HUDEP-2 (cell line): ENCODE data around the gene KCNMA1.

Experiments
- DNase-seq, 76 experiments: peaks; one replicate each; lab custom pipeline; 2025; ENCODE audit not compliant: unreplicated experiment in 76 of 76; lab: John Stamatoyannopoulos, UW

The KCNMA1 gene

GRCh38 chr10:77496941-77497420 is 140.6 kb downstream of the KCNMA1 start:
- no peak for DNase-seq

GRCh38 chr10:77494756-77495541 is 142.7 kb downstream of the KCNMA1 start:
- no peak for DNase-seq

GRCh38 chr10:77494327-77494726 is 143.3 kb downstream of the KCNMA1 start:
- no peak for DNase-seq

- no peak for DNase-seq
These were observed 143.8 kb downstream of the KCNMA1 start for GRCh38 chr10:77493851-77494261.

GRCh38 chr10:77493239-77493806 is 144.3 kb downstream of the KCNMA1 start:
- DNase-seq = no peak

- DNase-seq = no peak
These were observed 145.1 kb downstream of the KCNMA1 start for GRCh38 chr10:77492368-77492994.

- DNase-seq = no peak
These were observed 146.9 kb downstream of the KCNMA1 start for GRCh38 chr10:77490534-77491314.

- DNase-seq = no peak
These were observed 151.1 kb downstream of the KCNMA1 start for GRCh38 chr10:77486517-77486916.

GRCh38 chr10:77485847-77486246 is 151.8 kb downstream of the KCNMA1 start:
- DNase-seq = no peak

- no peak for DNase-seq
These were observed 155.5 kb downstream of the KCNMA1 start for GRCh38 chr10:77482072-77482471.

GRCh38 chr10:77479586-77479985 is 158.0 kb downstream of the KCNMA1 start:
- DNase-seq = no peak

GRCh38 chr10:77478962-77479359 is 158.6 kb downstream of the KCNMA1 start:
- no peak for DNase-seq

GRCh38 chr10:77478247-77478961 is 159.2 kb downstream of the KCNMA1 start:
- DNase-seq = no peak

GRCh38 chr10:77475522-77475921 is 162.1 kb downstream of the KCNMA1 start:
- no peak for DNase-seq

- no peak for DNase-seq
These were observed 162.7 kb downstream of the KCNMA1 start for GRCh38 chr10:77474939-77475338.

- DNase-seq = no peak
These were observed 163.2 kb downstream of the KCNMA1 start for GRCh38 chr10:77474386-77474785.

GRCh38 chr10:77472146-77472545 is 165.5 kb downstream of the KCNMA1 start:
- no peak for DNase-seq

GRCh38 chr10:77471069-77471536 is 166.5 kb downstream of the KCNMA1 start:
- no peak for DNase-seq

- no peak for DNase-seq
These were observed 170.1 kb downstream of the KCNMA1 start for GRCh38 chr10:77467422-77467963.
